Measurements from ENCODE around the gene FJX1. TPM values are rescaled to one million over a fixed set of nuclear protein-coding genes. Genes with fewer than 3 reads are reported as not detected.
A peak's percentile ranks its signal among the peaks of the same experiment; 100 is the strongest.

Gene FJX1
- total and polyA plus RNA-seq, 2 experiments from 2014 or later, result 9.4 to 16.1 TPM

- peak overlapping the region; percentile 42; the same call in 2 of the 3 replicates for H3K4me3 Mint-ChIP-seq
- H3K27ac ChIP-seq (ENCODE audit: low read depth), result no peak overlapping the region
- no peak overlapping the region for H2AFZ ChIP-seq
- H3K4me1 Mint-ChIP-seq, result peaks cover 26% of the 10 kb centered on the region
- peaks cover 15% of the 10 kb centered on the region for H3K27me3 Mint-ChIP-seq (ENCODE audit: insufficient read depth, low read depth, poor library complexity)
- H3F3A ChIP-seq (replicated peaks; ENCODE audit: low read depth), result no peaks in the 10 kb centered on the region
- no peaks in the 10 kb centered on the region for H4K20me1 ChIP-seq (replicated peaks; ENCODE audit: insufficient read depth)
- H3K36me3 ChIP-seq (ENCODE audit: insufficient read depth), result no peaks in the 10 kb centered on the region
- no peaks in the 10 kb centered on the region for H3K36me3 Mint-ChIP-seq (ENCODE audit: low read depth)
- peaks cover 64% of the 10 kb centered on the region for H3K27me3 ChIP-seq (ENCODE audit: insufficient read depth)
- DNase-seq (ENCODE audit: low spot score) (peak; percentile 47), ATAC-seq (peak; percentile 67)
- no peak for TF ChIP-seq ZNF331 (CRISPR knock-in tag; IDR thresholded peaks at IDR 0.05; ENCODE audit: low read depth)
- no peak for TF ChIP-seq NANOG (IDR thresholded peaks at IDR 0.05; ENCODE audit: borderline replicate concordance)
- TF ChIP-seq CREB1 (CRISPR knock-in tag; IDR thresholded peaks at IDR 0.05; ENCODE audit: low read depth), result no peak
- no peak for TF ChIP-seq ZNF462 (CRISPR knock-in tag; IDR thresholded peaks at IDR 0.05)
- TF ChIP-seq EZH2phosphoT487 (IDR thresholded peaks at IDR 0.05; ENCODE audit: unreplicated experiment), result no peak
- no peak; the same call in 1 of the 2 replicates for TF ChIP-seq ETS1 (IDR thresholded peaks at IDR 0.05)
- TF ChIP-seq CTCF (conservative IDR thresholded peaks at IDR 0.05; ENCODE audit: low read depth in 2 of 2), result no peak
- H3K27ac Mint-ChIP-seq, result no peak overlapping the region
- peaks cover 17% of the 10 kb centered on the region for H3K4me1 ChIP-seq (ENCODE audit: insufficient read depth)
- H3K9me2 ChIP-seq (ENCODE audit: insufficient read depth), result no peaks in the 10 kb centered on the region; the same call in 1 of the 2 replicates
- H3K4me2 ChIP-seq, result peak overlapping the region; percentile 60
- no peak overlapping the region for H3K4me3 ChIP-seq
- H3K9me3 Mint-ChIP-seq, result no peaks in the 10 kb centered on the region
- no peaks in the 10 kb centered on the region for H3K79me2 ChIP-seq (replicated peaks; ENCODE audit: insufficient read depth)
Observed at GRCh38 chr11:35654711-35655110, 36.5 kb downstream of the FJX1 start.

Measured in GM23338 (cell line).